K562 (cell line): ENCODE measurements around the gene ZNF346. TPM values are rescaled to one million over a fixed set of nuclear protein-coding genes. Genes with fewer than 3 reads are reported as not detected.

Source experiments
- BRD9 ChIP-seq: fragments of 450-650 bp; IDR thresholded peaks from 2 replicates; pipeline ENCODE4 v1.6.1; 2018; ENCODE audit warnings: low read depth; ENCODE audit not compliant: partially characterized antibody
- CAMTA2 ChIP-seq: fragments of 250-450 bp; sonication (Bioruptor Pico); conservative IDR thresholded peaks from 2 replicates; pipeline ENCODE4 v1.5.1; 2022
- ETS2 ChIP-seq: IDR thresholded peaks from 2 replicates; pipeline ENCODE4 v1.6.1; 2016; ENCODE audit warnings: borderline replicate concordance, missing genetic modification characterization, mild to moderate bottlenecking, moderate library complexity, missing compliant biosample characterization; ENCODE audit not compliant: poor library complexity, severe bottlenecking
- ETV1 ChIP-seq: fragments of 450-650 bp; conservative IDR thresholded peaks from 2 replicates; pipeline ENCODE4 v1.6.1; 2016; ENCODE audit warnings: missing genetic modification characterization, control low read depth, low read depth, missing compliant biosample characterization
- FOS ChIP-seq: IDR thresholded peaks from 3 replicates; pipeline ENCODE4 v1.6.1; 2011; ENCODE audit not compliant: insufficient read length; ENCODE audit errors: extremely low read depth
- FOXK2 ChIP-seq, 2 experiments: fragments of 450-650 bp; IDR thresholded peaks in 1 of 2; conservative IDR thresholded peaks in 1 of 2; 2 replicates each; pipeline ENCODE4 v1.6.1; 2016; ENCODE audit warnings: low read depth in 2 of 2, mild to moderate bottlenecking in 1 of 2
- FOXM1 ChIP-seq, 2 experiments: fragments of 450-650 bp in 1 of 2; sonication (generic) in 1 of 2; formaldehyde crosslinking in 1 of 2; IDR thresholded peaks; 2 replicates each; pipeline versions ENCODE4 v1.6.1 to v1.9.0; 2017 to 2022; ENCODE audit warnings: low read depth in 2 of 2, mild to moderate bottlenecking in 2 of 2, missing genetic modification reagents in 1 of 2, moderate library complexity in 1 of 2
- HNRNPLL ChIP-seq: fragments of 200-400 bp; formaldehyde crosslinking; IDR thresholded peaks from 2 replicates; pipeline ENCODE4 v1.6.1; 2017; ENCODE audit warnings: low read length, low read depth, mild to moderate bottlenecking; ENCODE audit not compliant: poor library complexity, severe bottlenecking
- ILK ChIP-seq: fragments of 450-650 bp; IDR thresholded peaks from 2 replicates; pipeline ENCODE4 v1.6.1; 2016; ENCODE audit warnings: missing genetic modification characterization, low read depth, mild to moderate bottlenecking, missing compliant biosample characterization, moderate library complexity, borderline replicate concordance
- IRF2 ChIP-seq: sonication (generic); formaldehyde crosslinking; IDR thresholded peaks from 2 replicates; pipeline ENCODE4 v1.8.1; 2022; ENCODE audit warnings: mild to moderate bottlenecking, missing genetic modification reagents
- MAFF ChIP-seq: IDR thresholded peaks from 2 replicates; pipeline ENCODE4 v1.6.1; 2012; ENCODE audit warnings: low read length, improper control_type of control experiment
- MED1 ChIP-seq: sonication (generic); formaldehyde crosslinking; IDR thresholded peaks from 2 replicates; pipeline ENCODE4 v1.8.1; 2023; ENCODE audit warnings: missing genetic modification reagents, borderline replicate concordance
- MEF2A ChIP-seq: IDR thresholded peaks from 2 replicates; pipeline ENCODE4 v1.6.1; 2011; ENCODE audit warnings: low read depth, mild to moderate bottlenecking, low read length, moderate library complexity; ENCODE audit not compliant: control insufficient read depth
- PHF21A ChIP-seq: fragments of 450-650 bp; IDR thresholded peaks from 2 replicates; pipeline ENCODE4 v1.6.1; 2017; ENCODE audit warnings: low read depth, borderline replicate concordance
- RBBP5 ChIP-seq: fragments of 200-600 bp; sonication (generic); IDR thresholded peaks from 2 replicates; pipeline ENCODE4 v1.6.1; 2012; ENCODE audit warnings: borderline replicate concordance, mild to moderate bottlenecking, low read length, control low read depth, inconsistent platforms; ENCODE audit not compliant: insufficient read depth, poor library complexity, severe bottlenecking
- RFX1 ChIP-seq: fragments of 450-650 bp; IDR thresholded peaks from 2 replicates; pipeline ENCODE4 v1.6.1; 2016; ENCODE audit warnings: mild to moderate bottlenecking, moderate library complexity
- SIN3A ChIP-seq, 2 experiments: fragments of 150-350 bp in 1 of 2; IDR thresholded peaks; 2 replicates each; pipeline ENCODE4 v1.6.1; 2011 to 2016; ENCODE audit warnings: borderline replicate concordance in 2 of 2, low read depth in 2 of 2, low read length in 2 of 2, mild to moderate bottlenecking in 2 of 2, moderate library complexity in 2 of 2; ENCODE audit not compliant: control insufficient read depth in 1 of 2
- SNIP1 ChIP-seq: fragments of 450-650 bp; IDR thresholded peaks from 2 replicates; pipeline ENCODE4 v1.7.1; 2017; ENCODE audit warnings: low read depth, mild to moderate bottlenecking
- SRF ChIP-seq, 2 experiments: fragments of 250-450, 450-650 bp in 1 of 2; sonication (Bioruptor Pico) in 1 of 2; sonication (generic) in 1 of 2; formaldehyde crosslinking; IDR thresholded peaks; 2 replicates each; pipeline versions ENCODE4 v1.5.0 to v1.5.1; 2020 to 2022; ENCODE audit warnings: mild to moderate bottlenecking in 1 of 2, missing genetic modification reagents in 1 of 2
- SRSF9 ChIP-seq: fragments of 200-400 bp; formaldehyde crosslinking; IDR thresholded peaks from 2 replicates; pipeline ENCODE4 v1.6.1; 2017; ENCODE audit warnings: low read depth, low read length, borderline replicate concordance
- TBL1XR1 ChIP-seq, 2 experiments: IDR thresholded peaks; 2 replicates each; pipeline ENCODE4 v1.6.1; 2012; ENCODE audit warnings: improper control_type of control experiment in 2 of 2, low read length in 2 of 2, mild to moderate bottlenecking in 1 of 2
- ZC3H8 ChIP-seq: fragments of 450-650 bp; IDR thresholded peaks from 2 replicates; pipeline ENCODE4 v1.6.1; 2017
- ZKSCAN1 ChIP-seq: fragments of 150-350 bp; IDR thresholded peaks from 2 replicates; pipeline ENCODE4 v1.6.1; 2016; ENCODE audit warnings: low read depth, low read length
- ZNF134 ChIP-seq: fragments of 250-450 bp; sonication (Bioruptor Pico); conservative IDR thresholded peaks from 2 replicates; pipeline ENCODE4 v1.4.0; 2020
- ZNF224 ChIP-seq: sonication (generic); formaldehyde crosslinking; IDR thresholded peaks from 2 replicates; pipeline ENCODE4 v1.8.0; 2022; ENCODE audit warnings: mild to moderate bottlenecking, missing genetic modification reagents
- ZNF507 ChIP-seq: conservative IDR thresholded peaks from 2 replicates; pipeline ENCODE4 v1.6.1; 2017; ENCODE audit warnings: missing genetic modification characterization, missing compliant biosample characterization
- ZNF586 ChIP-seq: fragments of 450-650 bp; formaldehyde crosslinking; conservative IDR thresholded peaks from 2 replicates; pipeline ENCODE4 v1.4.0; 2020; ENCODE audit warnings: mild to moderate bottlenecking, moderate library complexity
- ZNF717 ChIP-seq: fragments of 250-450 bp; sonication (Bioruptor Pico); IDR thresholded peaks from 2 replicates; pipeline ENCODE4 v1.5.0; 2021
- ZZZ3 ChIP-seq: fragments of 450-650 bp; IDR thresholded peaks from 2 replicates; pipeline ENCODE4 v1.6.1; 2016; ENCODE audit warnings: antibody characterized with exemption, mild to moderate bottlenecking, moderate library complexity
- polyA plus RNA-seq, 8 experiments: library from polyadenylated mRNA; depleted of rRNA in 4 of 8; stranded (reverse) in 5 of 8; unstranded in 3 of 8; fragments of >200 nt; fragmentation: Nextera tagmentation in 2 of 8; fragmentation: Illumina TruSeq in 1 of 8; extraction: Ambion mirVana in 2 of 8; extraction: Trizol in 1 of 8; gene quantifications; 2 replicates each; pipeline versions ENCODE4 v1.2.1 to v1.2.3, GENCODE V29; 2011 to 2014; ENCODE audit warnings: inconsistent platforms in 1 of 8, missing spikeins in 1 of 8
- total RNA-seq, 7 experiments: library from RNA; depleted of rRNA in 6 of 7; stranded (reverse); fragments of >200 nt in 6 of 7; fragmentation: Illumina TruSeq in 2 of 7; extraction: Trizol in 2 of 7; gene quantifications; 2 replicates each; pipeline versions ENCODE4 v1.2.1 to v1.2.3, GENCODE V29; 2011 to 2021; ENCODE audit warnings: low replicate concordance in 1 of 7
- TF ChIP-seq, protein P1 (sequence below), 2 experiments: fragments of 450-650 bp in 1 of 2; sonication (generic) in 1 of 2; formaldehyde crosslinking; conservative IDR thresholded peaks; 2 replicates each; pipeline versions ENCODE4 v1.4.0 to v1.8.1; 2020 to 2022; ENCODE audit warnings: mild to moderate bottlenecking in 1 of 2, missing genetic modification reagents in 1 of 2

The ZNF346 gene
- total and polyA plus RNA-seq, 9 of the 15 experiments (the other 6 are each of a cell fraction or from before 2014, with no cell fraction given), result 5.0 to 25.1 (median 20.1) TPM

GRCh38 chr5:177006265-177006972 lies 16.1 kb upstream of the ZNF346 start, which contains the start of gene UIMC1 (continued):
- no peak for TF ChIP-seq ZNF586 (CRISPR knock-in tag)
- TF ChIP-seq RBBP5, result peak; percentile 83
- no peak for TF ChIP-seq ZNF134
- peak; percentile 62; the same call in 1 of the 2 replicates for TF ChIP-seq IRF2 (CRISPR knock-in tag)
- 0 out of 4 replicates have a peak, but pooled peaks of 1 of the 2 experiments have one; percentile 15 for TF ChIP-seq SRF (CRISPR knock-in tag; IDR thresholded peaks at IDR 0.05)
- TF ChIP-seq HNRNPLL, result peak; percentile 78
- TF ChIP-seq ZNF224 (CRISPR knock-in tag), result no peak
- no peak for TF ChIP-seq MED1 (CRISPR knock-in tag)
- TF ChIP-seq ILK (tag), result no peak
- TF ChIP-seq SIN3A (IDR thresholded peaks at IDR 0.05; ENCODE audit: borderline replicate concordance in 2 of 2, control insufficient read depth in 1 of 2, low read depth in 2 of 2, low read length in 2 of 2), result no peak; a peak in 1 of 4 replicates
- peak; percentile 52 for TF ChIP-seq ETV1 (tag)
- TF ChIP-seq ZNF717 (CRISPR knock-in tag), result no peak
- no peak for TF ChIP-seq MEF2A
- no peak for TF ChIP-seq ZNF507 (tag)
- peak; percentile 45; the same call in 1 of the 2 replicates for TF ChIP-seq MAFF
- no peak for TF ChIP-seq RFX1
- no peak for TF ChIP-seq SRSF9
- 0 out of 2 replicates have a peak, but pooled peaks have one; percentile 3 for TF ChIP-seq PHF21A
- TF ChIP-seq, protein P1, sequence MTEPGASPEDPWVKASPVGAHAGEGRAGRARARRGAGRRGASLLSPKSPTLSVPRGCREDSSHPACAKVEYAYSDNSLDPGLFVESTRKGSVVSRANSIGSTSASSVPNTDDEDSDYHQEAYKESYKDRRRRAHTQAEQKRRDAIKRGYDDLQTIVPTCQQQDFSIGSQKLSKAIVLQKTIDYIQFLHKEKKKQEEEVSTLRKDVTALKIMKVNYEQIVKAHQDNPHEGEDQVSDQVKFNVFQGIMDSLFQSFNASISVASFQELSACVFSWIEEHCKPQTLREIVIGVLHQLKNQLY (CRISPR knock-in tag; conservative IDR thresholded peaks at IDR 0.05), result no peak
- TF ChIP-seq BRD9, result no peak
- no peak for TF ChIP-seq CAMTA2 (CRISPR knock-in tag)
- TF ChIP-seq ZC3H8, result no peak
- TF ChIP-seq ZZZ3, result no peak
- peak in 1 of 2 experiments; percentile 59; a peak in 1 of 4 replicates for TF ChIP-seq TBL1XR1 (IDR thresholded peaks at IDR 0.05; ENCODE audit: low read length in 2 of 2)
- TF ChIP-seq FOXM1 (IDR thresholded peaks at IDR 0.05; ENCODE audit: low read depth), result no peak
- TF ChIP-seq FOXM1 (CRISPR knock-in tag; IDR thresholded peaks at IDR 0.05; ENCODE audit: low read depth), result no peak
- peak; percentile 53; the same call in 1 of the 2 replicates for TF ChIP-seq ZKSCAN1
- TF ChIP-seq FOXK2 (conservative IDR thresholded peaks at IDR 0.05 in 1 of 2, IDR thresholded peaks at IDR 0.05 in 1 of 2; ENCODE audit: low read depth in 2 of 2), result peak in 1 of 2 experiments; percentile 99; a peak in 3 of 4 replicates
- no peak for TF ChIP-seq FOS
- TF ChIP-seq SNIP1, result no peak
- TF ChIP-seq ETS2 (tag), result no peak
